ENCODE results near the gene WWC2.

The WWC2 gene

GRCh38 chr4:183360161-183360919 is 261.3 kb downstream of the WWC2 start:
- Histone ChIP-seq H3K9me3 (no peaks in the 10 kb centered on the region), H3K27me3 (ENCODE audit: low read depth) (no peaks in the 10 kb centered on the region), H3K4me3 (no peak overlapping the region), H3K36me3 (replicated peaks) (no peaks in the 10 kb centered on the region), H3K4me1 (no peaks in the 10 kb centered on the region)
- DNase-seq (ENCODE audit: low spot score in 2 of 2) = no peak
- in situ Hi-C loops (cut with MboI; ENCODE audit: low sequenced_read_pairs) = no loop called here

- Histone ChIP-seq H3K9me3 (no peaks in the 10 kb centered on the region), H3K4me1 (no peaks in the 10 kb centered on the region), H3K27me3 (ENCODE audit: low read depth) (no peaks in the 10 kb centered on the region), H3K36me3 (replicated peaks) (no peaks in the 10 kb centered on the region), H3K4me3 (no peak overlapping the region)
- in situ Hi-C loops (cut with MboI; ENCODE audit: low sequenced_read_pairs) = no loop called here
- no peak for DNase-seq (ENCODE audit: low spot score in 2 of 2)
Observed at GRCh38 chr4:183362036-183362435, 263.0 kb downstream of the WWC2 start.

DNA sequence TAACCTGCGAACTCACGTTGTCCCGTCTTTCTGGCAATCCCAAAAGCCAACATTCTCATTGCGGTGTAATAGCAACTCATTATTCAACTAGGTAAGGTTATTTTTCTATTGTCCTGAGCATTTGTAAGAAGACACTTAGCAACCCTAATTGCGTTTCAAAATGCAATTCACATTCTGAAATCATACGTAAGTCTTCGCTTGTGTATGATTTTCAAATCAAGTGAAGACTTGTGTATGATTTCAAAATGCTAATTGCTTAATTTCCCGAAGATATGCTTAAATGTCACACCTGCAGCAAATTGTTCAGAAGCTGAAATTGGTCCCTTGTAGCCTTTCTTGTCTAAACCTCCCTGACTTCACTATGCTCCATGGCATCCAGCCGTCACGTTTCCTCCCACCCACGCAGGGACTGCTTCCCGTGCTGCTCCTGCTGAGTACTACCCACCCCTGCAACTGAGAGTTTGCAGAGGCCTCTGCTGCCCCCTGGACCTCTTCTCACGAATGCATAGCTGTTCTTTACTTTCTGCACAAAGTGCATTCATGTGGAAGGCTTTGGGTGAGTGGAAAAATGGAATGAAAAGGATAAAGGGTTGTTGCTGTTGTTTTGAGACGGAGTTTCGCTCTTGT is 264.0 kb downstream of the WWC2 start:
- no peaks in the 10 kb centered on the region for H3K27me3 ChIP-seq (ENCODE audit: low read depth)
- H3K4me1 ChIP-seq = no peaks in the 10 kb centered on the region
- no peak for DNase-seq (ENCODE audit: low spot score in 2 of 2)
- H3K4me3 ChIP-seq = no peak overlapping the region
- H3K36me3 ChIP-seq (replicated peaks) = no peaks in the 10 kb centered on the region
- no peaks in the 10 kb centered on the region for H3K9me3 ChIP-seq
- in situ Hi-C loops (cut with MboI; ENCODE audit: low sequenced_read_pairs) = no loop called here

DNA sequence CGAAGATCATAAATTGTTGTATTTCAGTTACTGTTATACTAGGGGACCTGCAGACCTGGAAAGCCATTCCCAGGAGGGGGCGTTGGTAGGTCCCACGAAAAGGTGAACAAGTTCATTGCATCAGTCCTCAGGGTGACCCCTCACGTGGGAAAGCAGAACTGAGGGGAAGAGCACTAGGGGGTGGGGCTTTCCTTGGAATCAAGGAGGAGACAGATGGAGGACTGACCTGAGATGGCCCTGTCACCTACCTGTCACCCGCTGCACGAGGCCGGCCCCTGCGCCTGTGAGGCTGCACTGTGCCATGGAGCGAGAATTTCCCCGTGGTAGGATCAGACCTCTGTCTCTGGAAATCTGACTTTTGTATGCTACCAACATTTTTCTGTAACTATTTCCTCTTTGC is 265.0 kb downstream of the WWC2 start:
- no peaks in the 10 kb centered on the region for H3K4me1 ChIP-seq
- no peaks in the 10 kb centered on the region for H3K9me3 ChIP-seq
- no peaks in the 10 kb centered on the region for H3K36me3 ChIP-seq (replicated peaks)
- in situ Hi-C loops (cut with MboI; ENCODE audit: low sequenced_read_pairs) = no loop called here
- no peak for DNase-seq (ENCODE audit: low spot score in 2 of 2)
- H3K27me3 ChIP-seq (ENCODE audit: low read depth) = no peaks in the 10 kb centered on the region
- H3K4me3 ChIP-seq = no peak overlapping the region

GRCh38 chr4:183366206-183366835 is 267.3 kb downstream of the WWC2 start:
- in situ Hi-C loops (cut with MboI; ENCODE audit: low sequenced_read_pairs) = no loop called here
- Histone ChIP-seq H3K36me3 (replicated peaks) (no peaks in the 10 kb centered on the region), H3K27me3 (ENCODE audit: low read depth) (no peaks in the 10 kb centered on the region), H3K9me3 (no peaks in the 10 kb centered on the region), H3K4me3 (no peak overlapping the region), H3K4me1 (no peaks in the 10 kb centered on the region)
- no peak for DNase-seq (ENCODE audit: low spot score in 2 of 2)

DNA sequence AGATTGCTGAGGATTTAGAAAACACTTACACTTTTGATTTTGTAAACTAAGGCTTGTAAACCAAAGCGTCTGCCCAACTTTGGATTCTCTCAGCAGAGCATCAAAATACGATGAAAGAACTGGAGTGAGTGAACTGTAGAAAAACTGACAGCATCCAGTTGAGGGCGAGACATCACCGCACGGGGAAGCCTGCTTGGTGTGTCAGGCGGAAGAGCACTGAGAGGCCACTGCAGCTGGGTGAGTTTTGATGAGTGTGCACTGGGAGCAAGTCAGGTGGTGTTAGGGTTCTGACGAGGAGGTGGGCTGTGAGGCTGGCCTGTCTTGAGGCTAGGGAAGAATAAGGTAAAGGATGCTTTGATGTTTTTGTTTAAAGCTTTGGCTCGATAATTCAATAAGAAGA is 270.0 kb downstream of the WWC2 start:
- no peaks in the 10 kb centered on the region for H3K27me3 ChIP-seq (ENCODE audit: low read depth)
- H3K4me1 ChIP-seq = no peaks in the 10 kb centered on the region
- in situ Hi-C loops (cut with MboI; ENCODE audit: low sequenced_read_pairs) = no loop called here
- H3K4me3 ChIP-seq = no peak overlapping the region
- no peak for DNase-seq (ENCODE audit: low spot score in 2 of 2)
- H3K36me3 ChIP-seq (replicated peaks) = no peaks in the 10 kb centered on the region
- 0 out of 2 replicates have a peak, but pooled peaks cover 7% of the 10 kb centered on the region for H3K9me3 ChIP-seq
